A375 (cell line): Measurements from ENCODE around the gene RORC. TPM values are rescaled to one million over a fixed set of nuclear protein-coding genes. Genes with fewer than 3 reads are reported as not detected.

ENCODE experiments used
- small RNA-seq: library from RNA; depleted of rRNA; stranded (forward); fragments of <200 nt; gene quantifications from one replicate; pipeline ENCODE3, GENCODE V24; 2014
- total RNA-seq: library from RNA; depleted of rRNA; stranded (reverse); fragments of >200 nt; shearing (Covaris generic); gene quantifications from 2 replicates; pipeline ENCODE4 v1.2.3, GENCODE V29; 2014; rRNA removed

RORC gene
- 0.38 TPM in 1 of 2 replicates, not detected in the other for total RNA-seq

GRCh38 chr1:151831605-151832004, at the start of gene RORC:
Gene RORC, minus strand, starts transcription at chr1:151831802. Its CDS starts 38 bp downstream, at chr1:151831764.

DNA sequence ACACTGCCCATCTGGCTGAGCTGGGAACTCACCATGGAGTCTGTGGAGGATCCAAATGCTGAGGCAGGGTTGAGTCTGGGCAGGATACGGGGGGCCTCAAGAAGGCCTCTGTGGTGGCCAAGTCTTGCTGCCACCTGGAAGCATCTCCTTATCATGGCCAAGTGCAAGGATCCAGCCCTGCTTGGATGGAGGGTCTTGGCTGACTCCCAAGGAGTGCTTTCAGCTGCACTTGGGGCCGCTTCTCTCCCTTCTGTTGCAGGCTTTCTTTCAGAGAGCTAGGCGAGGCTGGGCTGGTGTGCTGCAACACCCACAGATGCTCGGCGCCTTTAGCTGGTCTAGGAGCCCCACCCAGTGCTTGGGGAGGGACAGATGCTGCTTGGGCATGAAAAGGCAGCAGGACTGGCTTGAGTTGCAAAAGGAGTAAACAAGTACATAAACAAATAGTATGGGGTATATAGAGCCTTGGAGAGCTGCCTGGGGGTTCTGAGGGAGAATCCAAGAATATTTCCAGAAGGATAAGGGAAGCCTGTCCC, 21.9 kb upstream of the RORC start, which contains the start of gene THEM5:
TSS of gene THEM5 (minus strand) at position 302 of the 533 bp plus-strand sequence. CDS start at position 155, 147 bp downstream.

DNA sequence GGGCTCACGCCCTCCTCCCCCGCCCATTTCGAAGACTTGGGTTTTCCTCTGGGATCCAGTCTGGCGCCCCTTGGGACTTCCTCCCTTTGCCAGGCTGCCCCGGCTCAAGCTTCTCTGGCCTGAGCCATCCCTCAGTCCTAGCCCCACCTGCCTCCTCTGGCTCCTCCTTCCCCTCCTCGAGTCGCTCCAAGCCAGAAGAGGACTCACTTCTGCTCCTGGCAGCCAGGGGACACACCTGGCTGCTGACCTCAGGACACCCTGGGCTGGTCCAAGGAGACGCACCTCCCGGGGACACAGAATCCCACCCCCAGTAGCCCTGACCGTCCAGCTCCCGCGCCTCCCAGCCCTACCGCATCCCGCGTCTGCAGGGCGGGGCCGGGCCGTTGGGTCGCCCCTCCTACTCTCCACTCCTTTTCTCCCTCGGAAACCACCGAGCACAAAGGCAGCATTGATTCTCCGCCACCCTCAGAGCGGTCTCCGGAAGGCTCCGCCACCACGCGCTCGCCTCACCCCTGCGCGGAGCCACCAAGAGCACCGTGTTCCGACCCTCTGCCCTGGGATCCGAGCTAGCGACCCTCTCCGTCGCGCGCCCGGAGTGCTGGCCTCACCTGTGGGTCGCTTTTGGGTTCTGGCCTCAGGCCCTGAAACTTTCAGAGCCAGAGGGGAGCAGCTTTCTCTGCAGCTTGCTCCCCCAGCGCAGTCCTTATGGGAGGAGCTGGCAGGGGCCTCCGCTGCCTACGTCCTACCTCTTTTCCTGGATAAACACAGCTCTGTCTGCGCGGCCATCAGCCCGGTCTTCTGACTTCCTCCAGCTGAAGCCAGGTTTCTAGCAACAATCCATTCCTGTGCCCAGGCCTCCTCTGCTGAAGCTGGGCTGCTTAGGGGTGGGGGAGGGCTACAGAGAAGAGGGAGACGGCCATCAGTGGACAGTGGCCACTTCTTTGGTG, 8.1 kb upstream of the RORC start, which contains the start of gene C2CD4D:
TSS of gene C2CD4D (minus strand) at position 364 of the 947 bp plus-strand sequence. CDS start 831 bp downstream, outside the sequence.

DNA sequence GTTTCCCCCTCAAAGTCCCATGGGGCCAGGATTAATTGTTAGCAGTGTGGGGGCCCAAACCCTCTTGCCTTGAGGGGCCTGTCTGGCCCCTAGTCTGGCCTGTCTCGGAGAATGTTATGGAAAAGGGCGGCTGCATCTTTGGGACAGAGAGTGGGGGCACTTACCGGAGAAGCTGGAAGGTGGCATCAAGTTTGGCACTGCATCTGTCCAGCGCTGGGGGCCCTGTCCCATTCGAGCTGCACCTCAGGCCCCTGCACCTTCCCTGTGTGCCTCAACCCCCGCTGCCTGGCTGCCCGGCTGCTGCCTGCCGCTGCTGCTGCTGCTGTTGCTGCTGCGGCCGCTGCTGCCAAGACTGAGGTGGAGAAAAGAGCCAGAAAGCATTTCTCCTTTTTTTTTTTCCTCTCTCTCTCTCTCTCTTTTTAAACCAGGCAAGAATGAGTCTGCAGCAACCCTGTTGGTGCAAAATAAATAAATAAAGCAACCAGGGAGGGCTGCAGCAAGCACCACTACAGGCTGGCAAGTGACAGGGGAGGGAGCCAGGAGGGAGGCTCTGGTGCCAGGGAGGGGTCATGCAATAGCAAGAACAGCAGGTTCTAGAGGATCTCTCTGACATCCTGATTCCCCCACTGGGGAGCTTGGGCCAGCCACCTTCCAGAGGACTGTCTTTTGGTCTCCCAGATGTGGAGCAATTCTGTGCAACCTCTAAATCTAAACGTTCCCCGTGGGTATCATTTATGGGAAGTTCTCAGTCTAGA, 26.4 kb downstream of the RORC start, which contains the start of gene LINGO4:
TSS of gene LINGO4 (minus strand) at position 354 of the 755 bp plus-strand sequence. CDS start 2,715 bp downstream, outside the sequence.

DNA sequence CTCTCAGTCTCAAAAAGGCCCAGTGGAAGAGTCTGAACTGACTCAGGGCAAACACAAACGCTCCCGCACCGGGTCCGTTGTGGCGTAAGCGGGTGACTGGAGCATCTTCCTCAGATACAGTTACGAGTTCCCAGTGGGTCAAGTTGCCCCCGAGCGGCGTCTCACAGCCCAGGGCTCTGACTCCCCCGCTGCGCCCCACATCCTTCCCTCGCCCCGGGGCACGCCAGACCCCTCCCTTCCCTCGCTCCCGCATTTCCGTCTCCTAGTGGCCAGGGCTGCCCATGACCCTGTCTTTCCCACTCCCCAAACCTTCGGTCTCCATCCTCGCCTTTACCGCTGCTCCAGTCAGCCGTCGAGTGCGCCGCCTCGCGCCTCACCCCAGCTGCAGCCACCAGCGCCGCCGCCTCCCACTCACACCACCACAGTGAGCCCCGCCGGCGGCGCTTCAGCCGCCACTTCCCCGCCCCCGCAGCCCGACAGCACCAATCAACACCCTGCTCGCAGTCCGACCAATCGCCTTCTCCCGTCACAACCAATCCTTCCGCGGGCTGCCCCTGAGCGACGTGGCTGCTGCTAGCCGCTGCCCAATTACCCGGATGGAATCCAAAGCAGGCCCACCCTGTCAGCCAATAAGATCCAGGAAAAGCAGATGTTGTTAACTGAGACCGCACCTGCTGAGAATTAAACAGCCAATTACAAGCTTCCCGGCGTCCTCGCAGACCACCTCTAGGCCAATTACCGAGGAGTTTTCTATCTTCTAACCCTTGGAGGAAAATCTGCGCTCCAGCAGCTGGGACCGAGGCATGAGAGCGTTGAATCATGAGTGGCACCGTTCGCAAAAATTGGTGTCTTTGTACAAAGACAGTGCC, 41.3 kb downstream of the RORC start, which contains the start of gene TDRKH:
TSS of gene TDRKH (minus strand) at position 430 of the 869 bp plus-strand sequence. CDS start 7,478 bp downstream, outside the sequence.

DNA sequence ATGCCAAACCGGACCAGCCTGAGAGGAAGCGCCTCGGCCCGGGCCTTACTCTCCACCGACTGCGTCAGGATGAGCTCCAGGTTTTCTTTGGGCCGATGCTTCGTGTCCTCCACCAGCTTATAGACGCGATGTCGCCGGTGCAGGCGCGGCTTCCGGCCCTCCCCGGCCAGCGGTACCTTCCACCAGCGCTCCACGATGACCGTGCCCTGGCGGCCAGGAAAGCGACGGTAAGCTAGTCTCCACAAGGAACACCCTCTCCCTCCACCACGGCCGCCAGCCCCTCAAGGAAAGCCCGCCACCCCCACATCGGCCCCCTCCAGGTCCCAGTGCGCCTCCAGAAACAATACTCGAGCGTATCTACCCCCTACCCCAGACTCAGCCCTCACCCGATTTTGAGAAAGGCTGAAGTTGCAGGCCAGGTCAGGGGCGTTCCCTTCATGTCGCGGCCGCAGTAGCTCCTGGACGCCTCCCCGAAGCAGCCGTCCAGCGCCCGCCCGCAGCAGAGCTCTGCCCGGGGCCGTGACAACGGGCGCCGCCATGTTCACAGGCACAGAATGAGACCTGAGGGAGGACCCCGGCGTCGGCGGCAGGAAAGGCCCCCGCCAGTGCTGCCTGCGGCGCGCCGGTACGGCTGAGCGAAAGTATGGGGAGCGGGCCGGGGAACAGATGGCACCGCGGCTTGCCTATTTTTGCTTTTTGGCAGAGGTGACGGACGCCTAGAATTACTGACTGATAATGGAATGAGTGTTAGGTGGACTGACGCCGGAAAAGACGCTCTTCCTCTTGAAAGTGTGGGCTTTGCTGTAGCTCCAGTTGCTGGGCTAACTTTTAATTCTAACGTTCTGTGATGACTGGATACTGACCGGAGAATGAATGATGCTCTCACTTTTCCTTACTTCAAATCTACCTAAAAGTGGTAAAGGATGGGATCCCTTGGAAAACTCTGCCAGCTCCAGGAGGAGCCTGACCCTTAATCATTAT, 68.4 kb downstream of the RORC start, which contains the start of gene MRPL9:
TSS of gene MRPL9 (minus strand) at position 556 of the 981 bp plus-strand sequence. CDS start at position 539, 17 bp downstream.

Small RNA genes lying within 50 kb of the gene (small RNA-seq; reads per million reads assigned to genes)
- not detected for gene RF00019

Other genes with a start within 250 kb of the RORC start
- gene SNX27, start 219.8 kb downstream of the RORC start, total RNA-seq, result 24.4 and 25.7 TPM in 2 replicates
- gene CELF3, start 115.0 kb downstream of the RORC start, total RNA-seq, result not detected in 2 replicates
- 1.4 TPM in 1 of 2 replicates, not detected in the other for gene RIIAD1, start 110.3 kb downstream of the RORC start, total RNA-seq
- gene MRPL9, start 68.3 kb downstream of the RORC start, total RNA-seq, result 189 and 194 TPM in 2 replicates
- 14.4 and 15.5 TPM in 2 replicates for gene TDRKH, start 41.3 kb downstream of the RORC start, total RNA-seq
- gene LINGO4, start 26.4 kb downstream of the RORC start, total RNA-seq, result not detected in 2 replicates
- gene C2CD4D, start 8.0 kb upstream of the RORC start, total RNA-seq, result 0.53 and 0.87 TPM in 2 replicates
- gene THEM5, start 21.9 kb upstream of the RORC start, total RNA-seq, result not detected in 2 replicates
- 32.3 and 42.9 TPM in 2 replicates for gene THEM4, start 77.7 kb upstream of the RORC start, total RNA-seq
- 292 and 330 TPM in 2 replicates for gene S100A10, start 162.1 kb upstream of the RORC start, total RNA-seq
- gene S100A11, start 205.2 kb upstream of the RORC start, total RNA-seq, result 213 and 300 TPM in 2 replicates